HTR-8/SVneo (cell line): Measurements from ENCODE around the gene UEVLD.
"Not testable (repeated sequence)": the region's sequence is repeated elsewhere in the genome, so short reads cannot be mapped to it uniquely, and the experiment has no call there.

Source experiments
- DNase-seq: peaks from one replicate; pipeline ENCODE4 v3.0.0; 2011; ENCODE audit warnings: low spot score, mixed read lengths; ENCODE audit not compliant: insufficient read length
- FAIRE-seq: peaks from 2 replicates; lab custom pipeline; 2011; peaks lifted over from hg19 to GRCh38; lab: Jason Lieb, UNC

Gene UEVLD

GRCh38 chr11:18588297-18589252, at the start of gene UEVLD:
Gene UEVLD (minus strand): TSS chr11:18588734. CDS start chr11:18588654, 80 bp downstream.
- FAIRE-seq (no peak), DNase-seq (peak; percentile 95)

DNA sequence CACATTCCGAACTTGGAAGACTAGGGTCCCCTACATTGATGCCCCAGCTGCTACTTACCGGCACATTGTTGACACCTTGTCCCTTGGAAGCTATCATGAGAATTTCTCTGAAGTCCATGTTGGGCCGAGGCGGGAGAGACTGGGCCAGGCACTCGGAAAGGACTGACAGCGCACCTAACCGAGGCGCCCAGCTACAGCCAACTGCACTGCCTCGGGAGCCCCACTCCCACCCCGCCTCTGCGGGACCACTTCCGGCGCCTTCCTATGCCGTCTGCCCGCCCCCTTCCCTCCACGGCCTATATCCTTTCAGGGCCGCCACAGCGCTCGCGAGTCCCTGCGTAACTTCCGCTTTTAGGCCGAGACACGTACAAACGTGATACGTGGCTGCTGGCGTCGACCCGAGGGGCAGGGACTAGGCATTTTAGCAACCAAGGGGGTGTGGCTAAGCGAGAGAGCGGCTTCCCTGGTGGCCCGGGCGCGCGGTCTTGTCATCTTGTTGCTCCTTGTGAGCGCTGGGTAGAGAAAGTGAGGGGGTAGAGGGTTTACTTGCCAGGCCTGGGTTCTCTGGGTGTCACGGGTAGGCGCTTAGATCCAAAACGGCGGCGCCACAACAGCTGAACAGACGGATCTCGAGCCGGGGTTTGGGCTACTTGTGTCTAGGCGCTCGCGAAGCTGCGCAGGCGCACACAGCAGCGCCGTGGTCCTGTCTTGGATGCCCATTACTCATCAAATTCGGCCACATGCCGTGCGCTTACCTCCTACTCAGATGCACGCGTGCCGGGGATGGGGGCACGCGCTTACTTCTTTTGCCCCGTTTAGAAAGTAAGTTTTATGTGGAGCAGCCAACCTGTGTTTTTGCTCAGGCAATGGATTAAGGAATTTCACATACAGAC, 45.9 kb upstream of the UEVLD start, which contains the start of gene SPTY2D1:
Gene SPTY2D1, minus strand, starts transcription at position 203 of the 893 bp plus-strand sequence. Its CDS starts 85 bp downstream, at position 118.
- DNase-seq (peak; percentile 95), FAIRE-seq (peak; percentile 97)

DNA sequence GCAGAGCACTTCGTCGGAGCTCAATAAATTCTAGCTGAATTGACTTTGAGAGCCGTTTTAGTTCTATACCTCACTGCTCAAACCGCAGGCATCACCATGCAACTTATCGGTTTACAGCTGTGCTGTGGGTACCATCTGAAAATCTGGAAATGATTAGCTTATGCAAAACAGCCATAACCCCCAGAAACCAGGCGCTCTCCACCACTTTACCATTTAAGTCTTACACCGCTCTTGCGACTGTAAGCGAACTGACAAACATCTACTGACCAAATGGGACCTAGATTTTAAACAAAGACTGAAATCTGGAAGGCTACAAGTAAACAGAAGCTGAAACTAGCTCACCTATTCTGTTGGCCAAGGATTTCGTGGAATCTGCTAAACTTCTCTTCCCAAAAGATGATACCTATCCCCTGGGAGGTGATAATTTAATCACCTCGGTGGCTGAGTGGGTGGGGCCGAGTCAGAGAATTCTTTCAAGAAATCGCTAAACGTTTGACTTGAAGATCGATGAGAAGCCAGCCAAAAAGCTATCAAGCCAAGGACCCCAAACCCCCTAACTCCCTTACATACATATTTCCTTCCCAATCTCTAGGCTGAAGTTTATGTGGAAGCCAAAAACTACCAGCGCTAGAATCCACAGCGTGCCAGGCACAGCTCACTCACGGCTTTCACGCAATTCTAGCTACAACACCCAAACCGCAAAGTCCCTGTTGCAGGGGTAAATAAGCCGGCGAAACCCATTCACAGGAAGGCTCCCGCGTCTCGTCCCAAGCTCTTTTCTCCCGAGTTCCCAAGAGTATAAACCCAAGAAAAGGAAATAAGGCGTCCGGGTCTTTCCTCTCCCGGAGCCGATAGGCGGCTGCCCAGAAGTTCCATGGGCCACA, 45.0 kb upstream of the UEVLD start:
- DNase-seq (no peak), FAIRE-seq (no peak)

- DNase-seq (no peak), FAIRE-seq (no peak)
These were observed 44.3 kb upstream of the UEVLD start for GRCh38 chr11:18632841-18633240.

- FAIRE-seq (no peak), DNase-seq (no peak)
These were observed 35.6 kb upstream of the UEVLD start for GRCh38 chr11:18624161-18624560.

GRCh38 chr11:18623707-18624106, 35.2 kb upstream of the UEVLD start:
- DNase-seq, result no peak
- no peak for FAIRE-seq

DNA sequence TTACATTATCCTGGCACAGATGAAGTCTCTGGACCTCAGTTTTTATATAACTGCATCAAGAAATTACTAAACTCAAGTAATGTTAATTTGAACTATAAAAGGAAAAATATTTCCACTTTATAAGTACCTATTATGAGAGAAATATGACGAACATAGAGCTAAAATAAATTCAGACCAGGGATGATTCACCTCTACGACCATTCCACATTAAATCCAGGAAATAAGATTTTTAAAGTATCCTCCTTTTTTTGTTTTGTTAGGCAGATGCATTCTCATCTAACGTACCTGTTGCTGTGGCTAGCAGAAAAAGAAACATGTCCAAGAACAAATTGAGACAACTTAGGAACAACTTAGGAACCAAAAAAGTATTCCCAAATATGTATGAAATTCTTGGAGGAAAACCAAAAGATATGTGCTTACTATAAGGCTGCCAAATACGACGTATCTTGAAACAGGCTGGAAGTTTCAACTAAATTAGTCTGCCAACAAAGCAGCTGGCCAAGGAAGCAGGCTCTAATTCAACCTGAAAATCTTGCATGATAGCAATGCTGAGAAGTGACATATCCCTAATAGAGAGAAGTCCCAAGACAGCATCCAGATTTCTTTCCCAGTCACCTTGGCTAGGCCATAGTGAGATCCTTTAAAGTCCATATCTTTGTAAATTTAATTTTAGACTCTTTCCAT, 29.9 kb upstream of the UEVLD start:
- FAIRE-seq, result no peak
- no peak for DNase-seq

DNA sequence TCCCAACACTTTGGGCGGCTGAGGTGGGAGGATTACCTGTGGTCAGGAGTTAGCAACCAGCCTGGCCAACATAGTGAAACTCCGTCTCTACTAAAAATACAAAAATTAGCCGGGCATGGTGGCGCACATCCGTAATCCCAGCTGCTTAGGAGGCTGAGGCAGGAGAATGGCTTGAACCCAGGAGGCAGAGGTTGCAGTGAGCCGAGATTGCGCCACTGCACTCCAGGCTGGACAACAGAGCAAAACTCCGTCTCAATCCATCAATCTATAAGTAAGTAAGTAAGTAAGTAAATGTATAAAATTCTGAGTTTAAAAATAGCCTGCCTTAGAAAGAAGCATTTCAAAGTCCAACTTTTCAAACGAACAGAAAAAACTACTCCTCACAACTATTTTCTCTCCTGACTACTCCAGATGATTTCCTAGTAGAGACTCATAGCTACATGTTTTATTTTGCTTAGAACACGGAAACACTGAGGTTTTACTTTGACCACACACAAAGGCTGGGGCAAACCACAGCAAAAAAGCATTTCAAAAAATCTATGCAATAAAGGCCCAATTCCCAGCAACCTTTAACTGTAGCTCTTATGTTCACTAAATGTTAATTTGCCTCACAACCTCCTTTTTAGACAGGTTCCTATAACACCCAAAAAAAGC, 29.3 kb upstream of the UEVLD start:
- no peak for FAIRE-seq
- no peak for DNase-seq

- DNase-seq (no peak), FAIRE-seq (no peak)
These were observed 27.3 kb upstream of the UEVLD start for GRCh38 chr11:18615628-18616392.

GRCh38 chr11:18614667-18615066, 26.1 kb upstream of the UEVLD start:
- FAIRE-seq (no peak), DNase-seq (no peak)

DNA sequence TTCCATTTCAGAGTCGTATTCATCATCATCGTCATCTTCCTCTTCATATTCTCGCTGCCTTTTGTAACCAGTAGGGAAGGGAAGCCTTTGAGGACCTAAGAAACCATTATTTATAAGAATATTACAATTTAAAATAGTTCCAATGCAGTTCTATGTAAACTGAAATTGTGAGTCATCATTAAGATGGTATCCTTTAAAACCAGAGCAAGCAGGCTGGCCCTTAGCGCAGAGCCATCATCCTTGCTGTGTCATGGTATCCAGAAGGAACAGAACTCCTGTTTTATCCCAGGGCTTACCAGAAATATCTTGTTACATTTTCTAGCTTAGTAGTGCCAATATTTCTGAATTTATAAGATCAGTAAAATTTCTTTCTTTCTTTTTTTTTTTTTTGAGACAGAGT, 23.9 kb upstream of the UEVLD start:
- FAIRE-seq (no peak), DNase-seq (no peak)

DNA sequence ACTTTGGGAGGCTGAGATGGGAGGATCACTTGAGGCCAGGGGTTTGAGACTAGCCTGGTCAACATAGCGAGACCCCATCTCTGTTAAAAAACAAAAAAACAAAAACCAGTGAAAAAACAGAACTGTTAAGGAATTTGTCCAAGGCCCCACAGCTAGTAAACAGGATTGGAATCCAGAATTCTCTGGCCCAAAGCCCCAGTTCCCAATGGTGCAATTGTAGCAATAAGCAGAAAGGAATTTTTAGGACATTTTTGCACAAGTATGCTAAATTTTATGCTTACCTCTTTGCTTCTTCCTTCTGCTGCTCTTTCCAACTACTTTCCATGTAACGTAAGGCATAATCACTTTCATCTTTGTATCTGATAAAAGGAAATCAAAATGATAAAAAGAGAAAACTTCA, 22.7 kb upstream of the UEVLD start:
- FAIRE-seq, result no peak
- no peak for DNase-seq

GRCh38 chr11:18608376-18608775, 19.8 kb upstream of the UEVLD start:
- FAIRE-seq (no peak), DNase-seq (no peak)

DNA sequence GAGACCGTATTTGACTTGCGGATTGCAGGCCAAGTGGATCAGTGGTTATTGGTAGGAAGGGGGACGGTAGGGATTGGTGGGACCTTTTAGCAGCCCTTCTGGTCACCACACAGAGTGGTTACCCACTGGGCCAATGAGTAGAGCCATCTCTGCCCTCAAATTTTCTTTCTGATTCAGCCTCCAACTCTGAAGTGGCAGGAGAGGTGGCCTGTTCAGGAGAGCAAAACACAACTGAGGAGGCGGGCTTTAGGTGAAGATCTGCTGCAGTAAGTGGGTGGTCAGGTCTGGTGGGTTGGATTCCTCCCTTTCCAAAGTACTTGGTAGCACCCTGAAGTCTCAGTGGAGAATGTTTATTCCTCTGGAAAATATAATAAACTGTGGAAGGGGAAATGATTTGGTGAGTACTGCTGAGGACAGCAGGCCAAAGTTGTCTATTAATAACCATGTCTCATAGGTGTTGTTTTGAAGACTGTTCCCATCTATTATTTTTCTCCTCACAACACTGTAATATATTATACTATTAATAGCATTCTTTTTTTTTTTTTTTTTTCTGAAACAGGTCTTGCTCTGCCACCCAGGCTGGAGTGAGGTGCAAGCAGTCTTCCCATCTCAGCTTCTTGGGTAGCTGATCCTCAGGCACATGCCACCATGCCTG, 12.5 kb upstream of the UEVLD start:
- DNase-seq (no peak), FAIRE-seq (no peak)

GRCh38 chr11:18599739-18600230, 11.3 kb upstream of the UEVLD start, which contains the start of gene MISFA:
Gene MISFA (plus strand): TSS chr11:18599789. CDS start chr11:18599929, 140 bp downstream.
- no peak for FAIRE-seq
- no peak for DNase-seq

- DNase-seq, result no peak
- FAIRE-seq, result no peak
These were observed 6.6 kb upstream of the UEVLD start for GRCh38 chr11:18594999-18595749.

GRCh38 chr11:18594088-18594487, 5.6 kb upstream of the UEVLD start:
- FAIRE-seq, DNase-seq: not testable (repeated sequence)
